Endothelial cell of umbilical vein (primary cell): ENCODE data around the gene GNL2. TPM values are rescaled to one million over a fixed set of nuclear protein-coding genes. Genes with fewer than 3 reads are reported as not detected.
A peak's percentile ranks its signal among the peaks of the same experiment; 100 is the strongest.

ENCODE experiments used
- BruUV-seq: library from RNA; stranded (reverse); fragments of 400-500 nt; replicated peaks from 2 replicates; lab custom pipeline; 2021; lab: Mats Ljungman, UMichigan
- CTCF ChIA-PET: fragments of 300-600, 350-600 bp; sonication (Branson Sonifier 250); formaldehyde crosslinking; loops from one replicate; lab custom pipeline; 2021; ENCODE audit warnings: antibody characterized with exemption, inconsistent platforms; lab: Charles Lee
- POLR2A ChIA-PET: fragments of 300-600, 350-600 bp; sonication (Branson Sonifier 250); formaldehyde crosslinking; loops from one replicate; lab custom pipeline; 2021; ENCODE audit warnings: antibody characterized with exemption, inconsistent platforms; lab: Charles Lee
- DNase-seq: peaks from one replicate; pipeline ENCODE4 v3.0.0-alpha.2; 2011; ENCODE audit warnings: low read depth, low spot score
- FAIRE-seq: peaks from 2 replicates; lab custom pipeline; 2011; peaks lifted over from hg19 to GRCh38; lab: Jason Lieb, UNC
- H2AFZ ChIP-seq: 2 replicates; pipeline ENCODE4 v1.6.0; 2012; ENCODE audit warnings: low read depth, low read length, control low read depth, inconsistent platforms
- H3K27ac ChIP-seq: 2 replicates; pipeline ENCODE4 v1.5.1; 2011; ENCODE audit warnings: low read depth, mild to moderate bottlenecking, control low read depth, low read length, moderate library complexity; ENCODE audit not compliant: insufficient read depth
- H3K27me3 ChIP-seq, 2 experiments: 2 replicates each; pipeline versions ENCODE4 v1.6.0 to v1.6.1; 2011; ENCODE audit warnings: low read length in 2 of 2, mixed read lengths in 1 of 2; ENCODE audit not compliant: control insufficient read depth in 2 of 2, insufficient read depth in 2 of 2
- H3K36me3 ChIP-seq, 2 experiments: 2 replicates in 1 of 2; 3 replicates in 1 of 2; pipeline ENCODE4 v1.5.1; 2011; ENCODE audit warnings: low read length in 2 of 2, mild to moderate bottlenecking in 1 of 2, moderate library complexity in 1 of 2; ENCODE audit not compliant: control insufficient read depth in 2 of 2, insufficient read depth in 2 of 2; ENCODE audit errors: extremely low read depth in 1 of 2
- H3K4me1 ChIP-seq: 3 replicates; pipeline ENCODE4 v1.5.1; 2011; ENCODE audit warnings: mild to moderate bottlenecking, low read length; ENCODE audit not compliant: control insufficient read depth, insufficient read depth; ENCODE audit errors: extremely low read depth
- H3K4me2 ChIP-seq: 2 replicates; pipeline ENCODE4 v1.6.1; 2011; ENCODE audit warnings: low read length, control low read depth, mixed read lengths; ENCODE audit not compliant: insufficient read depth
- H3K4me3 ChIP-seq, 3 experiments: fragments of 200-600 bp in 1 of 3; sonication (generic), shearing (Covaris generic) in 1 of 3; replicated peaks in 1 of 3; 2 replicates each; pipeline ENCODE4 v1.5.1; 2011 to 2016; ENCODE audit warnings: control low read depth in 3 of 3, low read length in 3 of 3, mild to moderate bottlenecking in 2 of 3, inconsistent platforms in 1 of 3, low read depth in 1 of 3, moderate library complexity in 1 of 3; ENCODE audit not compliant: insufficient read depth in 1 of 3
- H3K79me2 ChIP-seq: 2 replicates; pipeline ENCODE4 v1.6.0; 2012; ENCODE audit warnings: low read length, inconsistent platforms; ENCODE audit not compliant: control insufficient read depth, insufficient read depth
- H3K9ac ChIP-seq: replicated peaks from 2 replicates; pipeline ENCODE3; 2011; ENCODE audit warnings: low read length, control low read depth; ENCODE audit not compliant: insufficient read depth; ENCODE audit errors: extremely low read depth
- H3K9me1 ChIP-seq: replicated peaks from 3 replicates; pipeline ENCODE4 v1.6.0; 2011; ENCODE audit warnings: mild to moderate bottlenecking, low read length; ENCODE audit not compliant: control insufficient read depth, insufficient read depth; ENCODE audit errors: extremely low read depth
- H3K9me3 ChIP-seq: replicated peaks from 2 replicates; pipeline ENCODE4 v1.5.1; 2012; ENCODE audit warnings: low read length, inconsistent platforms; ENCODE audit not compliant: control insufficient read depth, insufficient read depth
- H4K20me1 ChIP-seq: replicated peaks from 2 replicates; pipeline ENCODE3; 2011; ENCODE audit warnings: mild to moderate bottlenecking, low read length; ENCODE audit not compliant: control insufficient read depth, insufficient read depth; ENCODE audit errors: extremely low read depth
- CTCF ChIP-seq, 2 donors: IDR thresholded peaks; 1 replicate in 1 of 2; 2 replicates in 1 of 2; pipeline ENCODE4 v1.5.1; 2011; ENCODE audit warnings: low read length in 2 of 2, mild to moderate bottlenecking in 2 of 2, moderate library complexity in 2 of 2, control low read depth in 1 of 2, inconsistent platforms in 1 of 2, low read depth in 1 of 2; ENCODE audit not compliant: insufficient read depth in 1 of 2; ENCODE audit errors: extremely low read depth in 1 of 2
- EZH2 ChIP-seq: IDR thresholded peaks from 2 replicates; pipeline ENCODE4 v1.6.1; 2012; ENCODE audit warnings: borderline replicate concordance, low read depth, mild to moderate bottlenecking, moderate library complexity, low read length, inconsistent platforms; ENCODE audit not compliant: severe bottlenecking
- FOS ChIP-seq: IDR thresholded peaks from 2 replicates; pipeline ENCODE4 v1.6.1; 2011; ENCODE audit warnings: mild to moderate bottlenecking, low read length, moderate library complexity, borderline replicate concordance; ENCODE audit not compliant: insufficient read depth
- GATA2 ChIP-seq: IDR thresholded peaks from 2 replicates; pipeline ENCODE4 v1.7.0; 2011; ENCODE audit warnings: low read depth, mild to moderate bottlenecking, moderate library complexity, mixed read lengths, low read length; ENCODE audit not compliant: insufficient read length, insufficient read depth
- JUN ChIP-seq: IDR thresholded peaks from 2 replicates; pipeline ENCODE4 v1.6.1; 2011; ENCODE audit warnings: borderline replicate concordance, low read depth; ENCODE audit not compliant: insufficient read length, insufficient read depth
- MYC ChIP-seq: IDR thresholded peaks from one replicate; pipeline ENCODE4 v1.6.1; 2011; ENCODE audit warnings: mild to moderate bottlenecking, low read depth, low read length
- POLR2A ChIP-seq: IDR thresholded peaks from 2 replicates; pipeline ENCODE4 v1.6.1; 2012; ENCODE audit warnings: low read depth, mild to moderate bottlenecking, control low read depth, low read length
- POLR2AphosphoS5 ChIP-seq: IDR thresholded peaks from 2 replicates; pipeline ENCODE4 v1.6.1; 2012; ENCODE audit warnings: low read depth, mild to moderate bottlenecking, control low read depth, low read length, moderate library complexity; ENCODE audit not compliant: insufficient read depth
- dilution Hi-C: fragments of 300-500 bp; cut with MboI; formaldehyde crosslinking; loops from one replicate; pipeline ENCODE4 v1.15.0; 2019; ENCODE audit warnings: low sequenced_read_pairs; ENCODE audit not compliant: extremely low pct_ligation_motif_present
- intact Hi-C: fragments of 100-400 bp; cut with micrococcal nuclease; formaldehyde crosslinking; loops from one replicate; pipeline ENCODE4 v1.10.0; 2022
- polyA plus RNA-seq, 4 experiments: library from polyadenylated mRNA; depleted of rRNA in 3 of 4; stranded (reverse) in 3 of 4; unstranded in 1 of 4; fragments of >200 nt; gene quantifications; 2 replicates each; pipeline versions ENCODE4 v1.2.1 to v1.2.3, GENCODE V29; 2011 to 2012; ENCODE audit warnings: missing spikeins in 1 of 4
- total RNA-seq: library from RNA; stranded (reverse); gene quantifications from 2 replicates; pipeline ENCODE4 v1.2.3, GENCODE V29; 2021
- TF ChIP-seq, protein P1 (sequence below): IDR thresholded peaks from 2 replicates; pipeline ENCODE4 v1.6.1; 2011; ENCODE audit not compliant: insufficient read depth, insufficient read length

Gene GNL2
- total and polyA plus RNA-seq, 2 donors (not counting 3 experiments of a cell fraction or from before 2014, with no cell fraction given), result 18.0 to 55.5 TPM

DNA sequence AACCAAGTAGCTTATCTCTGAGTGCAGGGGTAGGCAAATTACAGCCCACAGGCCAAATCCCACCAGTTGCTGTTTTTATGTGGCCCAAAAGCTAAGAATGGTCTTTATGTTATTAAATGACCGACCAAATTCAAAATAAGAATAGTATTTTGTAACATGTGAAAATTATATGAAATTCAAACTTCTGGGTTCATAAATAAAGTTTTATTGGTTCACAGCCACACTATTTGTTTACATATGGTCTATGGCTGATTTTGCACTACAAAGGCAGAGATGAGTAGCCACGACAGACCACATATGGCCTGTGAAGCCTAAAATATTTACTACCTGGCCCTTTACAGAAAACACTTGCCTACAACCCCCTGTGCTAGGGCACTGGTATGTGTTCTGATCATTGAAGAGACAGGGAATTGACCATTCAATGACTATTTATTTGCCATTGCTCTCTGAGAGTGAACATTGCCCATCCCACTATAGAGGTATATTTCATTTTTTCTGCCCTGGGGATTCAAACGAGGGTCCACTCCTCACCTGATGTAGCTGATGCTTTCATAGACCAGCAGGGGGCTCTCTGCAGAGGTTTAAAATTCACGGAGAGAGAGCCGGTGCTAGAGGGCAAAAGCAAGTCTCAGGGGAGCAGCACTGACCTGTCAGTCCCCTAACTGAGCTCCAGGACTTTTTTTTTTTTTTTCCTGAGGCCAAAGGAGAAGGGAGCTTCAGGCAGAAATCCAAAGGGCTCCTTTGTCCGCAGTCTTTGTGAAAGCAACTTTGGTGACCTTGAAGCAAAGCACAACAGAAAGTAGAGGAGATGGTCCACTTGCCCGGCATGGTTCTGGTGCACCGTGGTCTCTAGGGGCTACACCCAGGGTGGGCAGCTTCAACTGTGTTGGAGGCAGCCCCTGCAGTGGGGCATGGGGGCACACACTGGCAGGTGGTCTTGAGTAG lies 7.3 kb upstream of the GNL2 start:
- Histone ChIP-seq H3K4me3 (no peak overlapping the region), H3K4me2 (no peak overlapping the region), H3K27me3 (peaks cover 8 to 24% of the 10 kb centered on the region in 2 experiments), H3K9me3 (no peaks in the 10 kb centered on the region), H2AFZ (no peak overlapping the region), H3K4me1 (no peaks in the 10 kb centered on the region), H3K9ac (no peak overlapping the region), H4K20me1 (no peaks in the 10 kb centered on the region), H3K36me3 (no peaks in the 10 kb centered on the region), H3K9me1 (no peaks in the 10 kb centered on the region), H3K27ac (no peak overlapping the region), H3K79me2 (no peaks in the 10 kb centered on the region)
- peak; percentile 52 for FAIRE-seq
- no TSS peak for BruUV-seq
- dilution Hi-C loops, result no loop called here
- TF ChIP-seq EZH2 (no peak), CTCF (IDR thresholded peaks at IDR 0.05; ENCODE audit: extremely low read depth in 1 of 2, insufficient read depth in 1 of 2, low read depth in 1 of 2, low read length in 2 of 2) (peak; percentile 67)
- ChIA-PET CTCF (interaction anchor here (0.6 to 4.5 kb wide), 26 partner anchors 9 to 1232 kb away, joined by 3 to 69 read pairs (median 4); partner anchors contain the start of genes C1orf122, DNALI1, MEAF6 and YRDC), POLR2A (interaction anchor here (0.7 kb wide), 2 partner anchors 82 to 102 kb away, joined by 4 to 5 read pairs; no protein-coding TSS in a partner anchor)
- intact Hi-C loops, result loop anchor here (1.0 kb wide), 3 partner anchors 24 to 256 kb away; partner anchors contain the start of gene MTF1
- peak; percentile 20 for DNase-seq

DNA sequence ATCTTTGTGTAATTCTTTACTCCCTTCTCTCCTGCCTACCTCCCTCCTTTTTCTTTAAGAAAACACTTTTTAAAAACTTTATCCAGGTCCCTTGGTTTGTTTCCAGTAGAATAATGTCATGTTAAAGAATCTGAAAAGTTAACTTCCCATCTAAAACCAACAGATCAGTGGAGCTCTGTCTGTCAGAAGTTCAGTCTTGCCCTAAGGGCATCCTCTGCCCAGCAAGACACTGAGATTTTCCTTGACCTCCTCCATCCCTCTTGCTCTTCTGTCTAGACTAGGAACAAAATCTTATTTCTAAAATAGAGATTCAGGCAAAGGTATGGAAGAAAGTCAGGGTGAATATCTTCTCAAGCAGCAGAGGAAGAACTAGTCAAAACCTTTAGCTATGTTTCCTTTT lies 5.7 kb upstream of the GNL2 start:
- TF ChIP-seq, protein P1, sequence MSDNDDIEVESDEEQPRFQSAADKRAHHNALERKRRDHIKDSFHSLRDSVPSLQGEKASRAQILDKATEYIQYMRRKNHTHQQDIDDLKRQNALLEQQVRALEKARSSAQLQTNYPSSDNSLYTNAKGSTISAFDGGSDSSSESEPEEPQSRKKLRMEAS, result no peak
- no peak for TF ChIP-seq CTCF (IDR thresholded peaks at IDR 0.05; ENCODE audit: extremely low read depth in 1 of 2, insufficient read depth in 1 of 2, low read depth in 1 of 2, low read length in 2 of 2)
- no peak for TF ChIP-seq FOS
- TF ChIP-seq MYC, result no peak
- TF ChIP-seq EZH2, result no peak
- no peak for TF ChIP-seq POLR2AphosphoS5
- TF ChIP-seq POLR2A, result no peak
- TF ChIP-seq GATA2, result no peak
- no peak for TF ChIP-seq JUN
- H3K4me1 ChIP-seq, result no peaks in the 10 kb centered on the region
- CTCF ChIA-PET, result interaction anchor here (1.0 to 4.5 kb wide), 6 partner anchors 14 to 80 kb away, joined by 3 to 69 read pairs (median 7); no protein-coding TSS in a partner anchor
- POLR2A ChIA-PET, result no interaction called here
- H3K9me3 ChIP-seq, result no peaks in the 10 kb centered on the region
- no peak overlapping the region for H2AFZ ChIP-seq
- no peaks in the 10 kb centered on the region for H3K36me3 ChIP-seq
- dilution Hi-C loops, result no loop called here
- intact Hi-C loops, result no loop called here
- no peak overlapping the region for H3K27ac ChIP-seq
- no TSS peak for BruUV-seq
- no peak overlapping the region for H3K4me2 ChIP-seq
- no peaks in the 10 kb centered on the region for H3K9me1 ChIP-seq
- no peaks in the 10 kb centered on the region for H4K20me1 ChIP-seq
- DNase-seq (no peak), FAIRE-seq (no peak)
- H3K27me3 ChIP-seq, result peaks cover 4 to 25% of the 10 kb centered on the region in 2 experiments
- no peaks in the 10 kb centered on the region for H3K79me2 ChIP-seq
- H3K4me3 ChIP-seq, result no peak overlapping the region
- no peak overlapping the region for H3K9ac ChIP-seq
